Activated naive CD8-positive, alpha-beta T cell treated with anti-CD3 and anti-CD28 coated beads, Interleukin-2, amount 10 ng/mL, durations not matched to agents 7 days and 5 days (primary cell): ENCODE measurements around the gene ZBTB7A. TPM values are rescaled to one million over a fixed set of nuclear protein-coding genes. Genes with fewer than 3 reads are reported as not detected.

ENCODE experiments used
- ATAC-seq: fragments of 150-1000 bp; cut with Tn5 transposase; one replicate; pipeline ENCODE4 v1.10.0; 2021; ENCODE audit warnings: low read depth, moderate library complexity
- POLR2A ChIA-PET: fragments of 350-600 bp; sonication (Branson Sonifier 250); formaldehyde crosslinking; loops from one replicate; lab custom pipeline; 2021; ENCODE audit warnings: antibody characterized with exemption; lab: Charles Lee
- DNase-seq: peaks from one replicate; pipeline ENCODE4 v3.0.0; 2021
- H3K27ac Mint-ChIP-seq: one replicate; pipeline ENCODE4 v1.8.0; 2022; ENCODE audit warnings: mild to moderate bottlenecking, mixed read lengths
- H3K27me3 Mint-ChIP-seq: one replicate; pipeline ENCODE4 v1.8.0; 2022; ENCODE audit warnings: mild to moderate bottlenecking, moderate library complexity, mixed read lengths
- H3K36me3 Mint-ChIP-seq: one replicate; pipeline ENCODE4 v1.8.0; 2021; ENCODE audit warnings: mild to moderate bottlenecking, mixed read lengths
- H3K4me1 Mint-ChIP-seq: one replicate; pipeline ENCODE4 v1.8.0; 2021; ENCODE audit warnings: mixed read lengths
- H3K4me3 Mint-ChIP-seq: one replicate; pipeline ENCODE4 v1.8.0; 2022; ENCODE audit warnings: mild to moderate bottlenecking, moderate library complexity, mixed read lengths
- H3K9me3 Mint-ChIP-seq: one replicate; pipeline ENCODE4 v1.8.0; 2021; ENCODE audit warnings: mixed read lengths
- total RNA-seq, 2 experiments: library from RNA; stranded (reverse); gene quantifications; one replicate each; pipeline ENCODE4 v1.2.3, GENCODE V29; 2021

The ZBTB7A gene
- total RNA-seq, 2 experiments from 2014 or later = 60.6 to 61.5 TPM

- POLR2A ChIA-PET = no interaction called here
- no peak for ATAC-seq
- no peaks in the 10 kb centered on the region for H3K27me3 Mint-ChIP-seq
- H3K27ac Mint-ChIP-seq = no peak overlapping the region
- H3K4me1 Mint-ChIP-seq = peaks cover 27% of the 10 kb centered on the region
- DNase-seq = no peak
- no peaks in the 10 kb centered on the region for H3K9me3 Mint-ChIP-seq
- no peak overlapping the region for H3K4me3 Mint-ChIP-seq
- H3K36me3 Mint-ChIP-seq = peaks cover 39% of the 10 kb centered on the region
These were observed 13.0 kb downstream of the ZBTB7A start for GRCh38 chr19:4053423-4054324.

- no peak for DNase-seq
- Mint-ChIP-seq H3K4me1 (peaks cover 27% of the 10 kb centered on the region), H3K27ac (no peak overlapping the region), H3K27me3 (no peaks in the 10 kb centered on the region), H3K4me3 (no peak overlapping the region), H3K9me3 (no peaks in the 10 kb centered on the region), H3K36me3 (peaks cover 39% of the 10 kb centered on the region)
- POLR2A ChIA-PET = no interaction called here
- no peak for ATAC-seq
These were observed 13.7 kb downstream of the ZBTB7A start for GRCh38 chr19:4052993-4053422.

GRCh38 chr19:4052114-4052992 is 14.3 kb downstream of the ZBTB7A start:
- no peak overlapping the region for H3K27ac Mint-ChIP-seq

GRCh38 chr19:4051175-4052101 is 15.3 kb downstream of the ZBTB7A start:
- POLR2A ChIA-PET = interaction anchor here (0.8 kb wide), 1 partner anchor 38 kb away, joined by 4 read pairs; no protein-coding TSS in a partner anchor
- ATAC-seq (no peak), DNase-seq (no peak)

More at GRCh38 chr19:4052114-4052992, 14.3 kb downstream of the ZBTB7A start:
- POLR2A ChIA-PET = interaction anchor here (0.8 kb wide), 1 partner anchor 37 kb away, joined by 4 read pairs; no protein-coding TSS in a partner anchor
- Mint-ChIP-seq H3K4me3 (no peak overlapping the region), H3K4me1 (peaks cover 24% of the 10 kb centered on the region), H3K27me3 (no peaks in the 10 kb centered on the region), H3K36me3 (peaks cover 35% of the 10 kb centered on the region), H3K9me3 (no peaks in the 10 kb centered on the region)
- DNase-seq (no peak), ATAC-seq (no peak)

GRCh38 chr19:4049432-4049831 is 17.3 kb downstream of the ZBTB7A start:
- ATAC-seq (no peak), DNase-seq (no peak)
- Mint-ChIP-seq H3K9me3 (no peaks in the 10 kb centered on the region), H3K4me1 (peaks cover 22% of the 10 kb centered on the region), H3K4me3 (no peak overlapping the region), H3K27ac (peak overlapping the region; percentile 18), H3K27me3 (no peaks in the 10 kb centered on the region), H3K36me3 (peaks cover 29% of the 10 kb centered on the region)
- POLR2A ChIA-PET = no interaction called here

More at GRCh38 chr19:4051175-4052101, 15.3 kb downstream of the ZBTB7A start:
- Mint-ChIP-seq H3K9me3 (no peaks in the 10 kb centered on the region), H3K4me1 (peaks cover 23% of the 10 kb centered on the region), H3K36me3 (peaks cover 31% of the 10 kb centered on the region), H3K27ac (no peak overlapping the region), H3K4me3 (no peak overlapping the region), H3K27me3 (no peaks in the 10 kb centered on the region)

- DNase-seq = no peak
- no peaks in the 10 kb centered on the region for H3K9me3 Mint-ChIP-seq
- POLR2A ChIA-PET = no interaction called here
- H3K36me3 Mint-ChIP-seq = peaks cover 20% of the 10 kb centered on the region
- no peaks in the 10 kb centered on the region for H3K27me3 Mint-ChIP-seq
- H3K4me3 Mint-ChIP-seq = no peak overlapping the region
- H3K4me1 Mint-ChIP-seq = peaks cover 12% of the 10 kb centered on the region
- H3K27ac Mint-ChIP-seq = no peak overlapping the region
- no peak for ATAC-seq
These were observed 19.6 kb downstream of the ZBTB7A start for GRCh38 chr19:4046946-4047683.

- no peak overlapping the region for H3K4me3 Mint-ChIP-seq
- DNase-seq (no peak), ATAC-seq (no peak)
- POLR2A ChIA-PET = no interaction called here
- H3K4me1 Mint-ChIP-seq = peaks cover 11% of the 10 kb centered on the region
- H3K27me3 Mint-ChIP-seq = no peaks in the 10 kb centered on the region
- peaks cover 16% of the 10 kb centered on the region for H3K36me3 Mint-ChIP-seq
- H3K9me3 Mint-ChIP-seq = no peaks in the 10 kb centered on the region
- H3K27ac Mint-ChIP-seq = peak overlapping the region; percentile 45
These were observed 20.4 kb downstream of the ZBTB7A start for GRCh38 chr19:4046362-4046691.

GRCh38 chr19:4045597-4046361 is 20.9 kb downstream of the ZBTB7A start:
- no peak overlapping the region for H3K4me3 Mint-ChIP-seq
- no peak for ATAC-seq
- no peak for DNase-seq
- H3K4me1 Mint-ChIP-seq = peaks cover 8% of the 10 kb centered on the region
- H3K27ac Mint-ChIP-seq = no peak overlapping the region
- no peaks in the 10 kb centered on the region for H3K9me3 Mint-ChIP-seq
- POLR2A ChIA-PET = interaction anchor here (0.5 to 0.6 kb wide), 2 partner anchors 38 to 43 kb away, joined by 5 to 8 read pairs; partner anchors contain the start of gene PIAS4
- H3K36me3 Mint-ChIP-seq = peaks cover 12% of the 10 kb centered on the region
- H3K27me3 Mint-ChIP-seq = no peaks in the 10 kb centered on the region

- Mint-ChIP-seq H3K27me3 (no peaks in the 10 kb centered on the region), H3K4me1 (peaks cover 3% of the 10 kb centered on the region), H3K36me3 (peaks cover 9% of the 10 kb centered on the region), H3K9me3 (no peaks in the 10 kb centered on the region), H3K4me3 (no peak overlapping the region), H3K27ac (no peak overlapping the region)
- POLR2A ChIA-PET = interaction anchor here (0.5 to 0.6 kb wide), 2 partner anchors 37 to 44 kb away, joined by 5 to 8 read pairs; partner anchors contain the start of gene PIAS4
- ATAC-seq (no peak), DNase-seq (no peak)
These were observed 21.7 kb downstream of the ZBTB7A start for GRCh38 chr19:4044990-4045465.

GRCh38 chr19:4043966-4044715 is 22.6 kb downstream of the ZBTB7A start:
- H3K4me3 Mint-ChIP-seq = no peak overlapping the region
- H3K36me3 Mint-ChIP-seq = peaks cover 6% of the 10 kb centered on the region
- DNase-seq (no peak), ATAC-seq (no peak)
- H3K27me3 Mint-ChIP-seq = no peaks in the 10 kb centered on the region
- POLR2A ChIA-PET = no interaction called here
- no peaks in the 10 kb centered on the region for H3K4me1 Mint-ChIP-seq
- no peak overlapping the region for H3K27ac Mint-ChIP-seq
- no peaks in the 10 kb centered on the region for H3K9me3 Mint-ChIP-seq

- ATAC-seq (no peak), DNase-seq (no peak)
- Mint-ChIP-seq H3K27ac (no peak overlapping the region), H3K4me1 (no peaks in the 10 kb centered on the region), H3K9me3 (no peaks in the 10 kb centered on the region), H3K27me3 (no peaks in the 10 kb centered on the region), H3K36me3 (peaks cover 6% of the 10 kb centered on the region), H3K4me3 (no peak overlapping the region)
- POLR2A ChIA-PET = no interaction called here
These were observed 23.3 kb downstream of the ZBTB7A start for GRCh38 chr19:4043401-4043800.
